A549 (cell line): ENCODE data around the gene UNC5B. TPM values are rescaled to one million over a fixed set of nuclear protein-coding genes. Genes with fewer than 3 reads are reported as not detected.

Experiments
- ATAC-seq, 2 experiments: fragments of 200-7000 bp in 1 of 2; fragments of >200 bp in 1 of 2; cut with Nextera tagmentation in 1 of 2; cut with Tn5 transposase in 1 of 2; 3 replicates each; pipeline versions ENCODE4 v1.8.0 to v1.9.1; 2018 to 2020; ENCODE audit warnings: mild to moderate bottlenecking in 1 of 2, moderate library complexity in 1 of 2
- CTCF ChIA-PET: fragments of 300-600 bp; sonication (Branson Sonifier 250); formaldehyde crosslinking; extraction: SDS; loops from one replicate; lab custom pipeline; 2021; ENCODE audit warnings: antibody characterized with exemption, inconsistent platforms; lab: Yijun Ruan, JAX
- POLR2A ChIA-PET: fragments of 350-600 bp; formaldehyde crosslinking; extraction: SDS; loops from one replicate; lab custom pipeline; 2021; ENCODE audit warnings: antibody characterized with exemption, inconsistent platforms; lab: Yijun Ruan, JAX
- DNase-seq, 2 experiments: peaks; one replicate each; pipeline versions ENCODE4 v3.0.0 to v3.0.0-alpha.2; 2011 to 2016; ENCODE audit warnings: low read depth in 1 of 2, low spot score in 1 of 2
- FAIRE-seq: peaks from 2 replicates; lab custom pipeline; 2011; peaks lifted over from hg19 to GRCh38; lab: Jason Lieb, UNC
- H3K27ac ChIP-seq, 2 experiments: fragments of >200 bp; sonication (Bioruptor Twin); formaldehyde crosslinking; 3 replicates each; pipeline ENCODE4 v1.5.1; 2016 to 2017
- H3K4me1 ChIP-seq: fragments of >200 bp; sonication (Bioruptor Twin); formaldehyde crosslinking; 3 replicates; pipeline ENCODE4 v1.6.1; 2016
- H3K4me2 ChIP-seq: fragments of >200 bp; sonication (Bioruptor Twin); formaldehyde crosslinking; 3 replicates; pipeline ENCODE4 v1.6.1; 2016
- H3K4me3 ChIP-seq: fragments of >200 bp; sonication (Bioruptor Twin); formaldehyde crosslinking; 3 replicates; pipeline ENCODE4 v1.5.1; 2016
- H3K9me3 ChIP-seq: fragments of >200 bp; sonication (Bioruptor Twin); formaldehyde crosslinking; 3 replicates; pipeline ENCODE4 v1.6.1; 2016
- BHLHE40 ChIP-seq: IDR thresholded peaks from 2 replicates; pipeline ENCODE4 v1.6.1; 2012; ENCODE audit warnings: low read depth, low read length, inconsistent platforms
- CBX2 ChIP-seq: fragments of 200-600 bp; sonication (generic); IDR thresholded peaks from 2 replicates; pipeline ENCODE4 v1.6.1; 2016; ENCODE audit warnings: low read depth, mild to moderate bottlenecking, borderline replicate concordance
- CEBPB ChIP-seq, 2 experiments: fragments of >200 bp in 1 of 2; sonication (Bioruptor Twin) in 1 of 2; formaldehyde crosslinking in 1 of 2; IDR thresholded peaks; 2 replicates each; pipeline ENCODE4 v1.6.1; 2012 to 2016
- CHD4 ChIP-seq: fragments of 200-600 bp; sonication (generic); IDR thresholded peaks from 2 replicates; pipeline ENCODE4 v1.6.1; 2016; ENCODE audit warnings: antibody characterized with exemption, mild to moderate bottlenecking, borderline replicate concordance
- EHF ChIP-seq: fragments of 250-450 bp; sonication (Bioruptor Pico); IDR thresholded peaks from 2 replicates; pipeline ENCODE4 v1.5.0; 2020; ENCODE audit warnings: mild to moderate bottlenecking
- EP300 ChIP-seq, 2 experiments: fragments of >200 bp; sonication (Bioruptor Twin); formaldehyde crosslinking; IDR thresholded peaks; 2 replicates in 1 of 2; 3 replicates in 1 of 2; pipeline ENCODE4 v1.6.1; 2016 to 2017
- HEYL ChIP-seq: fragments of 250-450 bp; sonication (Bioruptor Pico); IDR thresholded peaks from 2 replicates; pipeline ENCODE4 v1.8.0; 2021; ENCODE audit warnings: mild to moderate bottlenecking, moderate library complexity
- HOXB13 ChIP-seq: fragments of 250-450 bp; sonication (Bioruptor Pico); IDR thresholded peaks from 2 replicates; pipeline ENCODE4 v1.5.0; 2020; ENCODE audit warnings: low read depth, mild to moderate bottlenecking, moderate library complexity
- HOXB5 ChIP-seq: fragments of 250-450 bp; sonication (Bioruptor Pico); IDR thresholded peaks from 2 replicates; pipeline ENCODE4 v1.5.0; 2020; ENCODE audit warnings: mild to moderate bottlenecking, moderate library complexity
- JUN ChIP-seq, 2 experiments: fragments of >200 bp; sonication (Bioruptor Twin); formaldehyde crosslinking; IDR thresholded peaks; 2 replicates in 1 of 2; 3 replicates in 1 of 2; pipeline ENCODE4 v1.6.1; 2016 to 2017
- JUNB ChIP-seq: fragments of >200 bp; sonication (Bioruptor Twin); formaldehyde crosslinking; IDR thresholded peaks from 2 replicates; pipeline ENCODE4 v1.6.1; 2016
- MAFK ChIP-seq: fragments of 450-650 bp; IDR thresholded peaks from 2 replicates; pipeline ENCODE4 v1.6.1; 2014; ENCODE audit not compliant: partially characterized antibody
- MYC ChIP-seq: IDR thresholded peaks from 2 replicates; pipeline ENCODE4 v1.6.1; 2012; ENCODE audit warnings: mild to moderate bottlenecking, inconsistent platforms, low read length, improper control_type of control experiment, borderline replicate concordance
- NR3C1 ChIP-seq: fragments of >200 bp; sonication (Bioruptor Twin); formaldehyde crosslinking; IDR thresholded peaks from 3 replicates; pipeline ENCODE4 v1.6.1; 2017
- PHF8 ChIP-seq: fragments of 200-600 bp; sonication (generic); IDR thresholded peaks from 2 replicates; pipeline ENCODE4 v1.6.1; 2016; ENCODE audit warnings: low read depth, mild to moderate bottlenecking, antibody characterized with exemption, moderate library complexity, borderline replicate concordance
- POLR2A ChIP-seq: IDR thresholded peaks from 2 replicates; pipeline ENCODE4 v1.6.1; 2012; ENCODE audit warnings: mild to moderate bottlenecking, low read length
- RAD21 ChIP-seq, 2 experiments: fragments of >200 bp in 1 of 2; sonication (Bioruptor Twin) in 1 of 2; formaldehyde crosslinking in 1 of 2; IDR thresholded peaks in 1 of 2; conservative IDR thresholded peaks in 1 of 2; 2 replicates in 1 of 2; 3 replicates in 1 of 2; pipeline ENCODE4 v1.6.1; 2012 to 2018; ENCODE audit warnings: inconsistent platforms in 1 of 2
- RARB ChIP-seq: fragments of 250-450 bp; sonication (Bioruptor Pico); IDR thresholded peaks from 2 replicates; pipeline ENCODE4 v1.8.0; 2021; ENCODE audit warnings: mild to moderate bottlenecking, moderate library complexity
- RCOR1 ChIP-seq: fragments of 150-350 bp; IDR thresholded peaks from 2 replicates; pipeline ENCODE4 v1.6.1; 2014; ENCODE audit warnings: antibody characterized with exemption, low read length, low read depth
- RFX5 ChIP-seq: fragments of 450-650 bp; IDR thresholded peaks from 2 replicates; pipeline ENCODE4 v1.7.1; 2014; ENCODE audit warnings: antibody characterized with exemption, mild to moderate bottlenecking, moderate library complexity
- SMC3 ChIP-seq: fragments of >200 bp; sonication (Bioruptor Twin); formaldehyde crosslinking; IDR thresholded peaks from 3 replicates; pipeline ENCODE4 v1.6.1; 2018; ENCODE audit warnings: inconsistent platforms
- TFCP2L1 ChIP-seq: fragments of 250-450 bp; sonication (Bioruptor Pico); IDR thresholded peaks from 2 replicates; pipeline ENCODE4 v1.5.0; 2021; ENCODE audit warnings: mild to moderate bottlenecking
- ZC3H11A ChIP-seq: fragments of 450-650 bp; IDR thresholded peaks from 2 replicates; pipeline ENCODE4 v1.6.1; 2014; ENCODE audit warnings: antibody characterized with exemption, mild to moderate bottlenecking
- ZNF302 ChIP-seq: fragments of 250-450 bp; sonication (Bioruptor Pico); IDR thresholded peaks from 2 replicates; pipeline ENCODE4 v1.9.0; 2021; ENCODE audit warnings: inconsistent platforms, mild to moderate bottlenecking, moderate library complexity
- WGBS: methylation state at CpG from one replicate; pipeline ENCODE4 v1.1.6; 2017; ENCODE audit errors: missing lambda C conversion rate; 5-methylcytosine and 5-hydroxymethylcytosine counted together
- polyA plus RNA-seq, 4 experiments: library from polyadenylated mRNA; depleted of rRNA in 3 of 4; stranded (reverse); fragments of >200 nt; fragmentation: RNase III in 1 of 4; extraction: RNeasy Plus Mini Kit Qiagen cat#74134 plus additional on column Dnase treatment in 1 of 4; gene quantifications; 2 replicates in 3 of 4; 3 replicates in 1 of 4; pipeline ENCODE4 v1.2.3, GENCODE V29; 2011 to 2017
- TF ChIP-seq, protein P1 (sequence below): fragments of 200-600 bp; sonication (generic); IDR thresholded peaks from 2 replicates; pipeline ENCODE4 v1.6.1; 2016; ENCODE audit warnings: antibody characterized with exemption, mild to moderate bottlenecking, moderate library complexity
- TF ChIP-seq, protein P2 (sequence below): IDR thresholded peaks from 2 replicates; pipeline ENCODE4 v1.6.1; 2012; ENCODE audit warnings: low read depth, borderline replicate concordance
- TF ChIP-seq, protein P3 (sequence below): fragments of >200 bp; sonication (Bioruptor Twin); formaldehyde crosslinking; IDR thresholded peaks from 3 replicates; pipeline ENCODE4 v1.5.1; 2016

Gene UNC5B
- polyA plus RNA-seq, 2 of the 4 experiments (the other 2 are of a cell fraction), result 0.14 to 1.0 TPM

DNA sequence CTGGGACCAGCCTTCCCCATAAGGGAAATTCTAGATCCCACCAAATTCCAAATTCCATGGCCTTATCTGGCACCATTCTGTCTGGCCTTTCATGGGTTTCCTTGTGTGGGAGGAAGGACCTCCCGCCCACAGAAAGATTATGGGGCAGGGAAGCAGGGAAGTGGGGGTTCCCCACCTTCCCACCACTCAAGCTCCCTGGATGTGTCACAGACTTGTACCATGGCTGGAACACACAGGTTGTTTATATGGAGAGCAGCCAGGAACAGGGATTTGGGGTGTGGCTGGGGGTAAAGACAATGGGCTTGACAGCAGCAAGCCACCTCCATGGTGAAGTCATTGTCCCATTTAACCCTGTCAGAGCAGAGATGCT, 18.3 kb downstream of the UNC5B start:
- ChIA-PET CTCF (interaction anchor here (0.6 to 2.0 kb wide), 7 partner anchors 8 to 327 kb away, joined by 3 to 11 read pairs (median 3); no protein-coding TSS in a partner anchor), POLR2A (no interaction called here)
- DNase-seq (no peak), FAIRE-seq (no peak), ATAC-seq (no peak)
- no peak overlapping the region for H3K4me3 ChIP-seq
- no peak overlapping the region for H3K4me2 ChIP-seq
- no peaks in the 10 kb centered on the region for H3K4me1 ChIP-seq
- no peak for TF ChIP-seq CEBPB (IDR thresholded peaks at IDR 0.05)
- no peak for TF ChIP-seq HOXB13 (CRISPR knock-in tag)
- no peak for TF ChIP-seq BHLHE40
- no peak for TF ChIP-seq CBX2
- no peak for TF ChIP-seq ZC3H11A
- no peak for TF ChIP-seq RAD21 (conservative IDR thresholded peaks at IDR 0.05 in 1 of 2, IDR thresholded peaks at IDR 0.05 in 1 of 2)
- no peak overlapping the region for H3K27ac ChIP-seq
- WGBS, result 57% methylated on average over 1 of the region's 1 CpG
- H3K9me3 ChIP-seq, result no peaks in the 10 kb centered on the region

DNA sequence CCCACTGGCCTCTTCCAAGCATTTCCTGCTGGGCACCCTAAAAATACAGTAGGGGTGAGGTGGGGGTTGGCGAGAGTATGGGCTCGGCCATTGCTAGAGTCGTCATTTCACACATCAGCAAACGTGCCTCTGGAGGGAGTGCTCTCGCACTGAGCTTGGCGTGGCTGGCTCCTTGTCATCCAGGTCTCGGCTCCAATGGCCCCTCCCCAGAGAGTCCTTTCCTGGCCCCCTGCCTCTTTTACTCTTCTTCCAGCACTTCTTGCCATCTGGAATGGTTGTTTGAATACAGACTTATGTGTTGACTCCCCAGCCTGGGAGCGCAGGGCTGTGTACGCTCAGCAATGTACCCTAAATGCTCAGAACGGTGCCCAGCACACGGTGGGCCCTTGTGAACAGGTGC, 18.8 kb downstream of the UNC5B start:
- 65% methylated on average over 11 of the region's 11 CpGs for WGBS
- ChIA-PET POLR2A (no interaction called here), CTCF (interaction anchor here (0.6 to 1.4 kb wide), 7 partner anchors 9 to 328 kb away, joined by 3 to 4 read pairs (median 3); no protein-coding TSS in a partner anchor)
- Histone ChIP-seq H3K4me3 (no peak overlapping the region), H3K4me1 (no peaks in the 10 kb centered on the region), H3K27ac (no peak overlapping the region), H3K4me2 (no peak overlapping the region), H3K9me3 (no peaks in the 10 kb centered on the region)
- FAIRE-seq, result no peak
- ATAC-seq, result no peak
- TF ChIP-seq EP300 (IDR thresholded peaks at IDR 0.05), result no peak
- TF ChIP-seq TFCP2L1, result no peak
- TF ChIP-seq SMC3, result no peak
- TF ChIP-seq RARB (CRISPR knock-in tag), result no peak
- TF ChIP-seq BHLHE40, result no peak
- DNase-seq, result no peak

DNA sequence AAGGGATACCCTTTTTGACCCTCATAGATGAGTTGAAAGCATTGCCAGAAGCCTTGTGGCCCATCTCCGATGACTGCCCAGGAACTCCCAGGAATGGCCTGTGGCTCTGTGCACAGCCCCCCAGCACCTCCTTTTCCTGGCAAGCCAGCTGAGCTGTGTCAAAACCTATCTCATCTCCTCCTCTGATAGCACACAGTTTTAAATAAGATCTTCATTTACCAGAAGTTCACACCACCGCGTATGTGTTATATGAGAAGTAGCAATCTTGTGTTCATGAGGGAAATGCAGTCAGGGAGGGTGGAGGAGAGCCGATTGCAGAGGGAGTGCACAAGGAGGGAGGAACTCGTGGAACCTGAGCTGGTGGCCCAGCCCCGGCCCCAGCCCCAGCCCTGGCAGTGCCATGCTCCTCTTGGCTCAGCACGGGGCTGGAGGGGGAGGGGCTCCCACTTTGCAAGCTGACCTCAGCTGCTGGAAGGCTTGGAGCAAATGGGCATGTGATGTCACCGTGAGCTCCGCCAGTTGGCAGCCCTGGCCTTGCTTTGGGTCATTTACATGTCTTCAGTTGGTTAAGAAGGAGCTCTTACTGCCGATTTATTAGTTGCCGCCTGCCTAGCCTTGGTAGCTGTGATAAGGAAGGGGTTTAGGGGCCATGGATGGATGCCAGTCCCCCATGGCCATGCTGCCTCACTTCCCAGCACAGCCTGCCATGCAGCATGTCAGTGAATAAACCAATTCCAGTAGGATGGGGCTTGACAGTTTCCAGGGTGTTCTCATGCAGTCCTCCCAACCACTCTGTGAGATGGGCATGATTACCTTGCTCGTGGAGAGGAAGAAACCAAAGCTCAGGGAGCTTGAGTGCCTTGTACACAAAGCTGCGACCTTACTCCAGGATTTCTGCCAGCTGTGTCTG, 20.0 kb downstream of the UNC5B start:
- WGBS, result 55% methylated on average over 13 of the region's 13 CpGs
- FAIRE-seq (no peak), ATAC-seq (no peak), DNase-seq (no peak)
- ChIA-PET CTCF (interaction anchor here (0.7 to 1.6 kb wide), 11 partner anchors 8 to 329 kb away, joined by 3 to 4 read pairs (median 3); no protein-coding TSS in a partner anchor), POLR2A (no interaction called here)
- H3K4me2 ChIP-seq, result no peak overlapping the region
- H3K4me3 ChIP-seq, result no peak overlapping the region
- no peaks in the 10 kb centered on the region for H3K9me3 ChIP-seq
- no peak for TF ChIP-seq BHLHE40
- no peak for TF ChIP-seq MYC
- no peak for TF ChIP-seq POLR2A
- no peak for TF ChIP-seq NR3C1
- TF ChIP-seq ZNF302, result no peak
- TF ChIP-seq, protein P1, sequence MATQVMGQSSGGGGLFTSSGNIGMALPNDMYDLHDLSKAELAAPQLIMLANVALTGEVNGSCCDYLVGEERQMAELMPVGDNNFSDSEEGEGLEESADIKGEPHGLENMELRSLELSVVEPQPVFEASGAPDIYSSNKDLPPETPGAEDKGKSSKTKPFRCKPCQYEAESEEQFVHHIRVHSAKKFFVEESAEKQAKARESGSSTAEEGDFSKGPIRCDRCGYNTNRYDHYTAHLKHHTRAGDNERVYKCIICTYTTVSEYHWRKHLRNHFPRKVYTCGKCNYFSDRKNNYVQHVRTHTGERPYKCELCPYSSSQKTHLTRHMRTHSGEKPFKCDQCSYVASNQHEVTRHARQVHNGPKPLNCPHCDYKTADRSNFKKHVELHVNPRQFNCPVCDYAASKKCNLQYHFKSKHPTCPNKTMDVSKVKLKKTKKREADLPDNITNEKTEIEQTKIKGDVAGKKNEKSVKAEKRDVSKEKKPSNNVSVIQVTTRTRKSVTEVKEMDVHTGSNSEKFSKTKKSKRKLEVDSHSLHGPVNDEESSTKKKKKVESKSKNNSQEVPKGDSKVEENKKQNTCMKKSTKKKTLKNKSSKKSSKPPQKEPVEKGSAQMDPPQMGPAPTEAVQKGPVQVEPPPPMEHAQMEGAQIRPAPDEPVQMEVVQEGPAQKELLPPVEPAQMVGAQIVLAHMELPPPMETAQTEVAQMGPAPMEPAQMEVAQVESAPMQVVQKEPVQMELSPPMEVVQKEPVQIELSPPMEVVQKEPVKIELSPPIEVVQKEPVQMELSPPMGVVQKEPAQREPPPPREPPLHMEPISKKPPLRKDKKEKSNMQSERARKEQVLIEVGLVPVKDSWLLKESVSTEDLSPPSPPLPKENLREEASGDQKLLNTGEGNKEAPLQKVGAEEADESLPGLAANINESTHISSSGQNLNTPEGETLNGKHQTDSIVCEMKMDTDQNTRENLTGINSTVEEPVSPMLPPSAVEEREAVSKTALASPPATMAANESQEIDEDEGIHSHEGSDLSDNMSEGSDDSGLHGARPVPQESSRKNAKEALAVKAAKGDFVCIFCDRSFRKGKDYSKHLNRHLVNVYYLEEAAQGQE, result no peak
- TF ChIP-seq MAFK, result no peak
- TF ChIP-seq HEYL, result no peak
- no peak for TF ChIP-seq SMC3
- no peak for TF ChIP-seq CHD4
- TF ChIP-seq PHF8, result no peak
- TF ChIP-seq RCOR1, result no peak
- TF ChIP-seq, protein P2, sequence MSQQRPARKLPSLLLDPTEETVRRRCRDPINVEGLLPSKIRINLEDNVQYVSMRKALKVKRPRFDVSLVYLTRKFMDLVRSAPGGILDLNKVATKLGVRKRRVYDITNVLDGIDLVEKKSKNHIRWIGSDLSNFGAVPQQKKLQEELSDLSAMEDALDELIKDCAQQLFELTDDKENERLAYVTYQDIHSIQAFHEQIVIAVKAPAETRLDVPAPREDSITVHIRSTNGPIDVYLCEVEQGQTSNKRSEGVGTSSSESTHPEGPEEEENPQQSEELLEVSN, result no peak
- TF ChIP-seq JUN (IDR thresholded peaks at IDR 0.05), result no peak
- TF ChIP-seq, protein P3, sequence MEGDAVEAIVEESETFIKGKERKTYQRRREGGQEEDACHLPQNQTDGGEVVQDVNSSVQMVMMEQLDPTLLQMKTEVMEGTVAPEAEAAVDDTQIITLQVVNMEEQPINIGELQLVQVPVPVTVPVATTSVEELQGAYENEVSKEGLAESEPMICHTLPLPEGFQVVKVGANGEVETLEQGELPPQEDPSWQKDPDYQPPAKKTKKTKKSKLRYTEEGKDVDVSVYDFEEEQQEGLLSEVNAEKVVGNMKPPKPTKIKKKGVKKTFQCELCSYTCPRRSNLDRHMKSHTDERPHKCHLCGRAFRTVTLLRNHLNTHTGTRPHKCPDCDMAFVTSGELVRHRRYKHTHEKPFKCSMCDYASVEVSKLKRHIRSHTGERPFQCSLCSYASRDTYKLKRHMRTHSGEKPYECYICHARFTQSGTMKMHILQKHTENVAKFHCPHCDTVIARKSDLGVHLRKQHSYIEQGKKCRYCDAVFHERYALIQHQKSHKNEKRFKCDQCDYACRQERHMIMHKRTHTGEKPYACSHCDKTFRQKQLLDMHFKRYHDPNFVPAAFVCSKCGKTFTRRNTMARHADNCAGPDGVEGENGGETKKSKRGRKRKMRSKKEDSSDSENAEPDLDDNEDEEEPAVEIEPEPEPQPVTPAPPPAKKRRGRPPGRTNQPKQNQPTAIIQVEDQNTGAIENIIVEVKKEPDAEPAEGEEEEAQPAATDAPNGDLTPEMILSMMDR, result no peak
- no peak for TF ChIP-seq RFX5
- TF ChIP-seq HOXB5 (CRISPR knock-in tag), result no peak
- no peak for TF ChIP-seq JUNB
- TF ChIP-seq EHF (CRISPR knock-in tag), result no peak
- H3K27ac ChIP-seq, result no peak overlapping the region
- no peaks in the 10 kb centered on the region for H3K4me1 ChIP-seq
